ENCODE data around the gene NAV2.

GRCh38 chr11:19976281-19976941 is 263.8 kb downstream of the NAV2 start:
- TF ChIP-seq CTCF (IDR thresholded peaks at IDR 0.05): no peak
- TF ChIP-seq POLR2A (IDR thresholded peaks at IDR 0.05): no peak

Measured in testis (tissue), 2 donors.